Hair follicular keratinocyte (primary cell): ENCODE results near the gene PCDH11Y. TPM values are rescaled to one million over a fixed set of nuclear protein-coding genes. Genes with fewer than 3 reads are reported as not detected.

Experiments used
- total RNA-seq: library from RNA; depleted of rRNA; stranded (reverse); fragments of >200 nt; gene quantifications from 2 replicates; pipeline ENCODE4 v1.2.3, GENCODE V29; 2015

Gene PCDH11Y
- total RNA-seq: not detected in 2 replicates

GRCh38 chrY:5000057-5000456 is at the start of gene PCDH11Y:
PCDH11Y (plus strand) TSS chrY:5000296; CDS start chrY:5057100, 56,804 bp downstream.

